Measurements from ENCODE around the gene SMURF2. TPM values are rescaled to one million over a fixed set of nuclear protein-coding genes. Genes with fewer than 3 reads are reported as not detected.

Gene SMURF2
- total RNA-seq, 3 donors from 2014 or later, result 27.2 to 48.3 (median 28.6) TPM

DNA sequence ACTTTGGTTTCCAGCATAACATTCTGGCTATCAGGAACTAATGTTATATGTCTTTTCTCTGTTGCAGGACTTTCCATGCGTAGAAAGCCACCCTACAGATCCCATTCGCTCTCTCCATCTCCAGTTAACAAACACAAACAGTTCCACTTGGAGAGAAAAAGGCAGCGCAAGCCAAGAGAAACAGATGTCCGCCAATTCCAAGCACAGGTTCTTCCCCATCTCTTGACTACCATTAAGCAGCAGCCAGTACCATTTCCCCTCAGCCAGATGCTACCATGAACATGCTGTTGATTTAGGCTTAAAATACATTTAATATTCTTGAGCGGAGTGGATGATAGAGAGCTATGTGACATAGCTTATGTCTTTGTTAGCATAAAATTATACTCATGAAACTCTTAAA, 132.9 kb downstream of the SMURF2 start:
- H3K4me1 ChIP-seq, result no peaks in the 10 kb centered on the region
- H3K9me3 ChIP-seq, result no peaks in the 10 kb centered on the region
- H3K4me3 ChIP-seq, result no peak overlapping the region
- TF ChIP-seq POLR2A (IDR thresholded peaks at IDR 0.05) (no peak), CTCF (IDR thresholded peaks at IDR 0.05) (no peak), POLR2AphosphoS5 (IDR thresholded peaks at IDR 0.05) (no peak)
- intact Hi-C loops (cut with DNase I; ENCODE audit: low total_unique reads), result no loop called here
- no peak overlapping the region for H3K27ac ChIP-seq
- peaks cover 37% of the 10 kb centered on the region for H3K36me3 ChIP-seq
- no peak for DNase-seq (ENCODE audit: low spot score in 2 of 2)
- no peaks in the 10 kb centered on the region for H3K27me3 ChIP-seq

GRCh38 chr17:64527914-64528313, 134.2 kb downstream of the SMURF2 start:
- peaks cover 35% of the 10 kb centered on the region for H3K36me3 ChIP-seq
- H3K4me3 ChIP-seq, result no peak overlapping the region
- intact Hi-C loops (cut with DNase I; ENCODE audit: low total_unique reads), result no loop called here
- TF ChIP-seq POLR2A (IDR thresholded peaks at IDR 0.05), result no peak
- no peak for TF ChIP-seq CTCF (IDR thresholded peaks at IDR 0.05)
- no peak for TF ChIP-seq POLR2AphosphoS5 (IDR thresholded peaks at IDR 0.05)
- no peak for DNase-seq (ENCODE audit: low spot score in 2 of 2)
- no peaks in the 10 kb centered on the region for H3K9me3 ChIP-seq
- no peak overlapping the region for H3K27ac ChIP-seq
- no peaks in the 10 kb centered on the region for H3K4me1 ChIP-seq
- H3K27me3 ChIP-seq, result no peaks in the 10 kb centered on the region

GRCh38 chr17:64520359-64520758, 141.7 kb downstream of the SMURF2 start:
- DNase-seq (ENCODE audit: low spot score in 2 of 2), result no peak
- peaks cover 8% of the 10 kb centered on the region for H3K36me3 ChIP-seq
- H3K4me1 ChIP-seq, result no peaks in the 10 kb centered on the region
- H3K27me3 ChIP-seq, result no peaks in the 10 kb centered on the region
- no peaks in the 10 kb centered on the region for H3K9me3 ChIP-seq
- no peak overlapping the region for H3K27ac ChIP-seq
- no peak overlapping the region for H3K4me3 ChIP-seq
- TF ChIP-seq POLR2AphosphoS5 (IDR thresholded peaks at IDR 0.05) (no peak), CTCF (IDR thresholded peaks at IDR 0.05) (no peak), POLR2A (IDR thresholded peaks at IDR 0.05) (no peak)
- intact Hi-C loops (cut with DNase I; ENCODE audit: low total_unique reads), result no loop called here

DNA sequence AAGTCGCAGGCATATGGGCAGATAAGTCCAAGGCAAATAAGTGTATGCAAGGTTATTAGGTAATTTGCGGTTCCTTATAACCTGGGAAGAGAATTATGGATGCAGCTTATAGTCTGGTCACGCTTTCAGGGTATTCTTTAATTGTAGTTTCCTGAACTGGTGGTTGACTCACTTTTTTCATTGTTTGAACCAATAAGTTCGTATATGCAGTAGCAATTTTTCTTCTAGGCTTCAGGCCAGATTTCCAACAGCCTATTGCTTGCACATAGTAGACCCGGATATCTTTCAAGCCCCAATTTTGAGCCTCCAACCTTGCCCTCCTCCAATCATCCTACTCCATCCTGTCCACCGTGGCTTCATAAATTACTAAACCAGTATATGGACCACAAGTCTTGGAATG, 142.5 kb downstream of the SMURF2 start:
- intact Hi-C loops (cut with DNase I; ENCODE audit: low total_unique reads), result no loop called here
- Histone ChIP-seq H3K9me3 (no peaks in the 10 kb centered on the region), H3K4me1 (no peaks in the 10 kb centered on the region), H3K4me3 (no peak overlapping the region), H3K27me3 (no peaks in the 10 kb centered on the region), H3K27ac (no peak overlapping the region), H3K36me3 (peaks cover 4% of the 10 kb centered on the region)
- TF ChIP-seq CTCF (IDR thresholded peaks at IDR 0.05) (no peak), POLR2AphosphoS5 (IDR thresholded peaks at IDR 0.05) (no peak), POLR2A (IDR thresholded peaks at IDR 0.05) (no peak)
- no peak for DNase-seq (ENCODE audit: low spot score in 2 of 2)

DNA sequence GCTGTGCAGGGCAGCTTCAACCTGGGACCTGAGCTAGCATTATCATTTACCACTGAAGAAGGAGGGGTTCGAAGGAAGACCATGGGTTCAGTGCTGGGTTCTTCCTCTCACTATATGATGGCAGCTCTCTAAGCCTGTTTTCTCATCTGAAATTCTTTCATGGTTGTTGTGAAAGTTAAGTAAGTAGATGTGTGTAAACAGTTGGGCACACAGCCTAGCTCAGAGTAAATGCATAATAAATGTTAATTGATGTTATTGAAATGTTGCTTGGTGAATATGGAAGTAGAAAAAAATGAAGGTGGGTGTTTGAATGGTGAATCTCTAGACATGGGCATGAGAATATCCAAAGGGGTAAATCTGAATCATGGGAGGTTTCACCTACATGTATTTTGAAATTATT, 146.3 kb downstream of the SMURF2 start:
- no peaks in the 10 kb centered on the region for H3K27me3 ChIP-seq
- H3K9me3 ChIP-seq, result no peaks in the 10 kb centered on the region
- H3K4me1 ChIP-seq, result no peaks in the 10 kb centered on the region
- intact Hi-C loops (cut with DNase I; ENCODE audit: low total_unique reads), result no loop called here
- TF ChIP-seq POLR2AphosphoS5 (IDR thresholded peaks at IDR 0.05), result no peak
- TF ChIP-seq POLR2A (IDR thresholded peaks at IDR 0.05), result no peak
- no peak for TF ChIP-seq CTCF (IDR thresholded peaks at IDR 0.05)
- H3K36me3 ChIP-seq, result no peaks in the 10 kb centered on the region
- H3K4me3 ChIP-seq, result no peak overlapping the region
- DNase-seq (ENCODE audit: low spot score in 2 of 2), result no peak
- H3K27ac ChIP-seq, result no peak overlapping the region

Data from breast epithelium (tissue), 4 donors.